ENCODE measurements around the gene PTPRA.

- TF ChIP-seq, protein P1, sequence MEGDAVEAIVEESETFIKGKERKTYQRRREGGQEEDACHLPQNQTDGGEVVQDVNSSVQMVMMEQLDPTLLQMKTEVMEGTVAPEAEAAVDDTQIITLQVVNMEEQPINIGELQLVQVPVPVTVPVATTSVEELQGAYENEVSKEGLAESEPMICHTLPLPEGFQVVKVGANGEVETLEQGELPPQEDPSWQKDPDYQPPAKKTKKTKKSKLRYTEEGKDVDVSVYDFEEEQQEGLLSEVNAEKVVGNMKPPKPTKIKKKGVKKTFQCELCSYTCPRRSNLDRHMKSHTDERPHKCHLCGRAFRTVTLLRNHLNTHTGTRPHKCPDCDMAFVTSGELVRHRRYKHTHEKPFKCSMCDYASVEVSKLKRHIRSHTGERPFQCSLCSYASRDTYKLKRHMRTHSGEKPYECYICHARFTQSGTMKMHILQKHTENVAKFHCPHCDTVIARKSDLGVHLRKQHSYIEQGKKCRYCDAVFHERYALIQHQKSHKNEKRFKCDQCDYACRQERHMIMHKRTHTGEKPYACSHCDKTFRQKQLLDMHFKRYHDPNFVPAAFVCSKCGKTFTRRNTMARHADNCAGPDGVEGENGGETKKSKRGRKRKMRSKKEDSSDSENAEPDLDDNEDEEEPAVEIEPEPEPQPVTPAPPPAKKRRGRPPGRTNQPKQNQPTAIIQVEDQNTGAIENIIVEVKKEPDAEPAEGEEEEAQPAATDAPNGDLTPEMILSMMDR (conservative IDR thresholded peaks at IDR 0.05; ENCODE audit: low read depth, low read length), result no peak
- no peak for TF ChIP-seq EZH2 (IDR thresholded peaks at IDR 0.05; ENCODE audit: borderline replicate concordance, low read depth, low read length, poor library complexity, severe bottlenecking)
These were observed 137.9 kb downstream of the PTPRA start for GRCh38 chr20:3010985-3011723.
